NCI-H526 (cell line): ENCODE data around the gene HSPA8.
A peak's percentile ranks its signal among the peaks of the same experiment; 100 is the strongest.
"Not testable (repeated sequence)": the region's sequence is repeated elsewhere in the genome, so short reads cannot be mapped to it uniquely, and the experiment has no call there.

Experiments used
- DNase-seq, 2 experiments: peaks; one replicate each; lab custom pipeline; 2025; lab: John Stamatoyannopoulos, UW

Gene HSPA8

GRCh38 chr11:123061403-123062157, at the start of gene HSPA8:
TSS of gene HSPA8 (minus strand) at chr11:123062136. CDS start at chr11:123061324, 812 bp downstream.
- DNase-seq, result peak; percentile 71 to 83

GRCh38 chr11:123111465-123111864, 49.5 kb upstream of the HSPA8 start:
- peak; percentile 56 to 94 for DNase-seq

- no peak for DNase-seq
These were observed 48.5 kb upstream of the HSPA8 start for GRCh38 chr11:123110397-123110796.

GRCh38 chr11:123107945-123108495, 46.1 kb upstream of the HSPA8 start:
- DNase-seq, result no peak

GRCh38 chr11:123104697-123105096, 42.8 kb upstream of the HSPA8 start:
- DNase-seq, result no peak

- peak; percentile 72 to 88 for DNase-seq
These were observed 41.5 kb upstream of the HSPA8 start for GRCh38 chr11:123103326-123103980.

GRCh38 chr11:123100379-123101085, 38.6 kb upstream of the HSPA8 start:
- DNase-seq, result no peak

GRCh38 chr11:123098990-123099389, 37.1 kb upstream of the HSPA8 start:
- DNase-seq, result no peak

- DNase-seq, result no peak
These were observed 31.8 kb upstream of the HSPA8 start for GRCh38 chr11:123093739-123094138.

GRCh38 chr11:123091506-123091905, 29.6 kb upstream of the HSPA8 start:
- DNase-seq, result no peak

- DNase-seq, result not testable (repeated sequence)
These were observed 28.2 kb upstream of the HSPA8 start for GRCh38 chr11:123090168-123090567.

GRCh38 chr11:123088896-123089295, 27.0 kb upstream of the HSPA8 start:
- DNase-seq, result not testable (repeated sequence)

GRCh38 chr11:123087657-123088056, 25.7 kb upstream of the HSPA8 start:
- DNase-seq, result not testable (repeated sequence)

GRCh38 chr11:123086305-123086704, 24.4 kb upstream of the HSPA8 start:
- no peak for DNase-seq

- DNase-seq, result no peak
These were observed 23.6 kb upstream of the HSPA8 start for GRCh38 chr11:123085497-123085896.

GRCh38 chr11:123084454-123084853, 22.5 kb upstream of the HSPA8 start:
- no peak for DNase-seq

- DNase-seq, result no peak
These were observed 21.7 kb upstream of the HSPA8 start for GRCh38 chr11:123083623-123084029.

- no peak for DNase-seq
These were observed 21.0 kb upstream of the HSPA8 start for GRCh38 chr11:123082977-123083376.

- no peak for DNase-seq
These were observed 18.1 kb upstream of the HSPA8 start for GRCh38 chr11:123080015-123080414.

- no peak for DNase-seq
These were observed 14.5 kb upstream of the HSPA8 start for GRCh38 chr11:123076484-123076883.

- DNase-seq, result no peak
These were observed 11.6 kb upstream of the HSPA8 start for GRCh38 chr11:123073343-123074057.

- no peak for DNase-seq
These were observed 10.8 kb upstream of the HSPA8 start for GRCh38 chr11:123072762-123073161.
